Measurements from ENCODE around the gene DCBLD2.

The DCBLD2 gene

DNA sequence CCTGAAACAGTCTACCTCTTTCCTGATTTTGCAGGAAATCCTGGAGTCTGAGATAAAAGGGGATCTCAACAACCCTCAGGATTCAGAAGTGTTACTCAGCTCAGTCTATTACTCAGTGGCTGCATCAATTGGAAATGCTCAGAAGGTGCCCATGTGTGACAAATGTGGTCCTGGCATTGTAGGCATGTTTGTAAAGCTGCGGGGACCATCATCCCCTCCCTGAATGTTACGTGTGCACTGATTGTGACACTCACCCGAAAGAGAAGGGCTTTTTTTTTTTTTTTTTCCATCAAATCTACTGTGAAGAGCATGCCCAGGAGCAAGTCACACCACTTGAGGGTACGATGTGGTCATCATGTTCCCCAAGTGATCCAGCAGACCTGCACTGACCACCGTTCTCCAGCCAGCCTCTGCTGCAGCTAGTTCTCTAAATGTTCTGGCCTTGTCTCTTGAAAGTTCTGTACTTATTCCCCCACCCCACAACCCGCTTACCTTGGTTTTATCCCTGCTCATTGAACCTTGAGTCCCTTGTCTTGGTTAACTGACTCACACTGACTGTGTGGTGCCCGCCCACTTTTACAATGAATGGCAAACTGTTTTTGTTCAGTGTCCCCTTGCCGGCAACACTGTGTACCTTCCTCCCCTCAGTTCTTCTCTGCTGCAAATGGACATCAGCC is 118.5 kb downstream of the DCBLD2 start:
- FAIRE-seq (no peak), DNase-seq (ENCODE audit: insufficient read length, low spot score) (no peak)
- TF ChIP-seq, protein P1, sequence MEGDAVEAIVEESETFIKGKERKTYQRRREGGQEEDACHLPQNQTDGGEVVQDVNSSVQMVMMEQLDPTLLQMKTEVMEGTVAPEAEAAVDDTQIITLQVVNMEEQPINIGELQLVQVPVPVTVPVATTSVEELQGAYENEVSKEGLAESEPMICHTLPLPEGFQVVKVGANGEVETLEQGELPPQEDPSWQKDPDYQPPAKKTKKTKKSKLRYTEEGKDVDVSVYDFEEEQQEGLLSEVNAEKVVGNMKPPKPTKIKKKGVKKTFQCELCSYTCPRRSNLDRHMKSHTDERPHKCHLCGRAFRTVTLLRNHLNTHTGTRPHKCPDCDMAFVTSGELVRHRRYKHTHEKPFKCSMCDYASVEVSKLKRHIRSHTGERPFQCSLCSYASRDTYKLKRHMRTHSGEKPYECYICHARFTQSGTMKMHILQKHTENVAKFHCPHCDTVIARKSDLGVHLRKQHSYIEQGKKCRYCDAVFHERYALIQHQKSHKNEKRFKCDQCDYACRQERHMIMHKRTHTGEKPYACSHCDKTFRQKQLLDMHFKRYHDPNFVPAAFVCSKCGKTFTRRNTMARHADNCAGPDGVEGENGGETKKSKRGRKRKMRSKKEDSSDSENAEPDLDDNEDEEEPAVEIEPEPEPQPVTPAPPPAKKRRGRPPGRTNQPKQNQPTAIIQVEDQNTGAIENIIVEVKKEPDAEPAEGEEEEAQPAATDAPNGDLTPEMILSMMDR (IDR thresholded peaks at IDR 0.05; ENCODE audit: insufficient read depth, missing control alignments) = no peak

DNA sequence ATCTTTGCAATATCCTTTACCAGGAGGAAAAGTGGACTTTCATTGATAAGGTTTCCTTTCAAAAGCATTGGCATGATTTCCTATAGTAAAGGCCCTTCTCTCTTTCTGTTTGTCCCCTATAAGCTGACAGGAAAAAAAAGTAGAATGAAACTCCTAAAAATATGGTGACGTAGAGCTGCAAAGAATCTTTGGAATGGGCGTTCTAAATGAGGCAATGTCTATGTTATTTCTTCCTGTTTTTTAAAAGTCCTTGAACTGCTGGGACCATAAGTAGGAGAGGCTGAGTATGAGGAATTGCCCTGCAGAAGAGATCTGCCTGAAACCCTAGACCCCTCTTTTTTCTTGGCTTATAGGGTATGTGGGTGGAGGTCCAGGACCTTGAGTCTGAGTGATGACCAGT is 121.2 kb downstream of the DCBLD2 start:
- DNase-seq (ENCODE audit: insufficient read length, low spot score) (no peak), FAIRE-seq (no peak)
- TF ChIP-seq, protein P1 (IDR thresholded peaks at IDR 0.05; ENCODE audit: insufficient read depth, missing control alignments) = no peak

DNA sequence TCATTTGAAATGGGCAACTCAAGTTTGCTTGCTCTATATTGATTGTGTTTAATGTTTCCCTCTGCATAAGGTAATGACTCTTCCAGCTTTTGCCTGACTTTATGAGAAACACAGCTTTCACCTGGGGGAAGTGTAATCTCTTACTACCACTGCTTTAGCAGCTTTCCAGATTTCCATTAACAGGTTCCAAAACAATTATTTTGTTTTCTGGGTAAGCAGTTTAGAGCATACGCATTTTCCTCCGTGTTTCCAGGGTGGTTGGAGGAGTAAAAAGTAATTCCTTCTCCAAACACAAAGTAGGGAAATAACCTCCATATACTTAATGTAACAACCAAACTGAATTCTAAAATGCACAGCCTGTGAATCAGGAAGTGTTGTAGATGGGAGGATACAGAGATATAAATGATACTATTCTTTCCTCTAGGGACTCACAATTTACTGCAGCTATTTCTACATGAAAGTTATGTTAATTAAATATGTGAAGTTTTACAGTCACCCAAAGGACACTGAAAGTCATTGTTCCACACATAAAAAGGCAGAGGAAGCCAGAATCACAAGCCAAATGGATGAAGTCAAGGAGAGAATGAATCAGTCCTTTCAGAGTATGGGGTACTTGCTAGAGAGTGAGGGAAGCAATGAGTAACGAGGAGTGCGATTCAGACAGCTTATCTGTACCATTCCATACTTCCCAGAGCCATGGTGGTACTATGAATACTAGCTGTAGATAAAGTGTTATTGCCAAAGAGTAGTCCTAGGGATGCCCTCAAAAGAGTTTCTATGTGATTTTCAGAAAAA is 121.8 kb downstream of the DCBLD2 start:
- DNase-seq (ENCODE audit: insufficient read length, low spot score) (no peak), FAIRE-seq (no peak)
- TF ChIP-seq, protein P1 (IDR thresholded peaks at IDR 0.05; ENCODE audit: insufficient read depth, missing control alignments) = no peak

DNA sequence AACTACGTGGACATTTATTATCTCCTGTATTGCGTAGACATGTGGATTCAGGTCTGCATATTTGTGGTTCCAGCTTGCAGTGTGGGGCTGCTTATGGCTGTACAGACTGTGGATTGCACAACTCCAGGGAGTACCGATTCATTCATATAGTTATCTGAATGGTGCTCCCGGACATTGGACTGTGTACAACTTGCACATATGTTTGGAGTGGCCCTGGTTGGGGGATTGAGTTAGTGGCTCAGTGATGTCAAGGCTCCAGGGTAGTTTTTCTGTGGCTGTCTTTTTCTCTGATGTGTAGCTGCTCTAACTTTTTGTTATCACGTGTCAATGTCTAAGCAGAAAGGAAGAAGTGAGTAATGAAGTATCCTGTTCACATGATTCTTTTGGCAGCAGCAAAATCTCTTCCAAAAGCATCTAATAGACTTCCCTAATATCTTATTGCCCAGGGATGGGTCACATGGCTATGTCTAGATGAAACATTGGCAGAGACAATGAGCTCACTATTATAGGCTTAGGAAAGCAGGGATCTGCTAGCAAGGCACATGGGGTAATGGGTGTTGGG is 122.6 kb downstream of the DCBLD2 start:
- FAIRE-seq = no peak

DNA sequence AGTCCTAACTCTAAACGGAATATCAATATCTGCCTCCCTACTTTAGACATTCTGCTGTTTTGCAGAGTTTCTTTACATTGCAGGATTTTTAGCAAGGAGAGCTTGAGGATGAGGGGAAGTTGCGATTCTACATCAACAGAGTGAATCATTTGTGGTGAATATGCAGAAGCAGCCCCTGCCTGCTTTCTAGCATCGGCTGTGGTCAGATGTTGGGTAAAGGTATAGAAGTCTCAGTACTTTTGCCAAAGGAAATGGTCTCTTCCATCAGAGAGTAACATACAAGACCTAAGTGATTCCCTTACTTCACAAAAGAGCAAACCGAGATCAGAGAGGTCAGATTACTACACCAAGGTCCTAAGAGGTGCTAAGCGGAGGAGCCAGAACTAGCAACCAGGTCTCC is 123.1 kb downstream of the DCBLD2 start:
- TF ChIP-seq, protein P1 (IDR thresholded peaks at IDR 0.05; ENCODE audit: insufficient read depth, missing control alignments) = no peak
- no peak for FAIRE-seq
- DNase-seq (ENCODE audit: insufficient read length, low spot score) = no peak

More for the DNA sequence above, 122.6 kb downstream of the DCBLD2 start:
- no peak for DNase-seq (ENCODE audit: insufficient read length, low spot score)
- TF ChIP-seq, protein P1 (IDR thresholded peaks at IDR 0.05; ENCODE audit: insufficient read depth, missing control alignments) = no peak

DNA sequence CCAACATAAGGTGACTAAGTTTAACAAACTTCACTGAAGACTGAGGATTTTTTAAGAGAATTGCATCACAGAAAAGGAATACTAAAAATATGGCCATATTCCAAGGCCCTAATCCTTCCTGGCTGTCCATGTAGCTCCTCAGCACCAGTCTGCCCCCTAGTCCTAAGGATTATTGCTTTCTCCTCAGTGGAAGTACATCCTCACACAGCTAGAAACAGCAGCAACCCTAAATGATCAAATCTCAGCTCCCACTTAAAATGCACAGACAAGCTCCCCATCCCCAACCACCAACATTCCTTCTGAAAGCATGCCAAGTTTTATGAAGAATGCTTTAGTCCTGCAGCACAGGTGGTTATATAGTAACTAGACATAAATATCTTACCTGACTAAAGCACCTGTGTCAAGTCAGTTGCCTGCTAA is 123.7 kb downstream of the DCBLD2 start:
- TF ChIP-seq, protein P1 (IDR thresholded peaks at IDR 0.05; ENCODE audit: insufficient read depth, missing control alignments) = no peak
- FAIRE-seq (no peak), DNase-seq (ENCODE audit: insufficient read length, low spot score) (no peak)
